ENCODE results near the gene UGGT1. TPM values are rescaled to one million over a fixed set of nuclear protein-coding genes. Genes with fewer than 3 reads are reported as not detected.

Gene UGGT1
- total RNA-seq, 1 experiment from 2014 or later: 26.4 TPM

DNA sequence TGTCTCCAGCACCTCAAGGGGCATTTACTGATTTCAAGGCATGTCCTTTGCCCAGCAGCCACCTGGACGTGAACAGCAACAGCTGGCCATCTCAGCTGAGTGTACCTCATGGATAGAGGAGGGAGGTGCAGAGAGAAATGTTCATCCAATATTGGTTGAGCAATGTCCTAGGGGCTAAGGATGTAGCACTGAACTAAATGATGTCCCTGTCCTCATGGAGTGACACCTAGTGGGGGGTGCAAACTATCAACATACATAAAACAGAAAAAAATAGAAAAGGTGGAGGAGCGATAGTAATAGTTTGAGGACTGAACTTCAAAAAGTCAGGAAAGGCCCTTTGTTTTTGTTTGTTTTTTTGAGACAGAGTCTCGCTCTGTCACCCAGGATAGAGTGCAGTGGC is 4.8 kb upstream of the UGGT1 start:
- no peaks in the 10 kb centered on the region for H3K27me3 ChIP-seq (ENCODE audit: control insufficient read depth, insufficient read depth, low read length)
- DNase-seq: no peak
- H3K4me3 ChIP-seq (ENCODE audit: insufficient read depth, low read depth, low read length): no peak overlapping the region
- H3K36me3 ChIP-seq (replicated peaks; ENCODE audit: control insufficient read depth, insufficient read depth, low read length): no peaks in the 10 kb centered on the region

DNA sequence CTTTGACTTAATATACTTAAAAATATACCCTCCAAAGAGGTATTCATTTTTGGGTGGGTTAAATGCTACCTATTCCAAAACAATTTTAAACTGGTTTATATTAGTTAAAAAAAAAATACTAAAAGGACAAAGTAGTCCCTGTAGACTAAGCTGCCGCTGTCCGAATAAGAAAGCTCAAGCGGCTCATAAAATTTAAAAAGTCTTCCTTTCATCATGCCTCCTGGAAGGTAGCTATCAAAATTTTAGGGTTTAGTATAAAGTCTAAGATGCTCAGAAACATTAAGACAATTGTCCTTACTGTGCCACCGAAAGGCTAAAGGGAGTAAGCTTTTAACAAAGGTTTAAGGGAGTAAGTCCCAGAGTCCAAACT is 440 bp upstream of the UGGT1 start:
- Histone ChIP-seq H3K27me3 (ENCODE audit: control insufficient read depth, insufficient read depth, low read length) (no peaks in the 10 kb centered on the region), H3K4me3 (ENCODE audit: insufficient read depth, low read depth, low read length) (peak overlapping the region; percentile 82), H3K36me3 (replicated peaks; ENCODE audit: control insufficient read depth, insufficient read depth, low read length) (peaks cover 1% of the 10 kb centered on the region; the same call in 1 of the 2 replicates)
- no peak for DNase-seq

GRCh38 chr2:128091726-128092080 is 703 bp downstream of the UGGT1 start:
- no peaks in the 10 kb centered on the region for H3K27me3 ChIP-seq (ENCODE audit: control insufficient read depth, insufficient read depth, low read length)
- DNase-seq: no peak
- H3K4me3 ChIP-seq (ENCODE audit: insufficient read depth, low read depth, low read length): peak overlapping the region; percentile 82
- H3K36me3 ChIP-seq (replicated peaks; ENCODE audit: control insufficient read depth, insufficient read depth, low read length): peaks cover 1% of the 10 kb centered on the region; the same call in 1 of the 2 replicates

DNA sequence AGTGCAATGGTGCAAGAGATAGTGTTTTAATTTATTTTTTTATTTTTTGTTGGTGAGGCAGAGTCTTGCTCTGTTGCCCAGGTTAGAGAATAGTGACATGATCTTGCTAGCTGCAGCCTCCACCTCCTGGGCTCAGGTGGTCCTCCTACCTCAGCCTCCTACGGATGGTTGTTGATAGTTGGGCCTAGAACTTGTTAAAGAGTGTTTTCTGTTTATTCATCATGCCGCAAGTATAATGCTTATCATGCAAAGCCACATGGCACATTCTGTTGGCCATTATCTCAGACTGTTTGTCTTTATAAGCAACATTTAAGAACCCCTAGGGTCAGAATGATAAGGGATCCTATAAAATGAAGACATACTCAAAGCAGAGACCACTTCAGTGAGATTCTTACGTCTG is 1.7 kb downstream of the UGGT1 start:
- peaks cover 1% of the 10 kb centered on the region; the same call in 1 of the 2 replicates for H3K36me3 ChIP-seq (replicated peaks; ENCODE audit: control insufficient read depth, insufficient read depth, low read length)
- no peak overlapping the region for H3K4me3 ChIP-seq (ENCODE audit: insufficient read depth, low read depth, low read length)
- DNase-seq: no peak
- H3K27me3 ChIP-seq (ENCODE audit: control insufficient read depth, insufficient read depth, low read length): no peaks in the 10 kb centered on the region

DNA sequence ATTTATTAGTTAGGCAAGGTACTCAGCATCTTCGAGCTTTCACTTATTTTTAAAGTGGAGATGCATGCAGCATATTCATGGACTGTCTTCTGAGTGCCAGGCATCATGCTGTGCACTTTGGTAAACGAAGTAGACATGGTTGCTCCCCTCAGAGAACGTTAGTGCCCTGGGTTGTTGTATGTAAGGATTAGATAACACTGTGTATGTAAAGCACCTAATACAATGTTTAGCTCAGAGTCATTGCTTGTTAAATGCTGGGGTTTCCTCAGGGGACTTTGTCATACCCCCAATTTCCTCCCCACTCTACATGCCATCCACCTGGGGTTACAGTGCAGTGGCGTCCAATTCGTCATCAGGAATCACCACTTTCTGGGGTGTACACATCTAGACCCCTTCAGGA is 2.8 kb downstream of the UGGT1 start:
- H3K36me3 ChIP-seq (replicated peaks; ENCODE audit: control insufficient read depth, insufficient read depth, low read length): peaks cover 1% of the 10 kb centered on the region; the same call in 1 of the 2 replicates
- no peak for DNase-seq
- H3K4me3 ChIP-seq (ENCODE audit: insufficient read depth, low read depth, low read length): no peak overlapping the region
- H3K27me3 ChIP-seq (ENCODE audit: control insufficient read depth, insufficient read depth, low read length): no peaks in the 10 kb centered on the region

- DNase-seq: no peak
- H3K27me3 ChIP-seq (ENCODE audit: control insufficient read depth, insufficient read depth, low read length): no peaks in the 10 kb centered on the region
Measured at GRCh38 chr2:128095201-128095600, 4.2 kb downstream of the UGGT1 start.

DNA sequence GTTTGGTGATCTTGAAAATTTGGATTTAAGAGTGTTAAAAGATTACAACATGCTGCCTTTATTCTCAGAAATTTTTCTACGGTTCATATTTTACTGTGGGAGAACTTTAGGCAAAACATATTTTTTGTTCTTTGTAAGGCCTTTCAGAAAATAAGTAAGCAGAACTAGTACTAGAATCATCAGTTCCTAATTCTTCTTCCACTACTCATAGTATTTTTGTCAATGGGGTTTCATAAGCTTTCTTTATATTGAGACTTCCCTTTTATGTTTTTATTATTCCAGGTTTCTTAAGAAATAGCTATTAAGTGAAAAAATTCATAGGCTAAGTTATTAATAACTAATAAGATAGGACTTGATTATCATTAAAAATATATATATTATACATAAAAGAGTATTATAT is 12.4 kb downstream of the UGGT1 start:
- Histone ChIP-seq H3K4me3 (ENCODE audit: insufficient read depth, low read depth, low read length) (no peak overlapping the region), H3K36me3 (replicated peaks; ENCODE audit: control insufficient read depth, insufficient read depth, low read length) (peaks cover 3% of the 10 kb centered on the region), H3K27me3 (ENCODE audit: control insufficient read depth, insufficient read depth, low read length) (no peaks in the 10 kb centered on the region)
- no peak for DNase-seq

More at GRCh38 chr2:128095201-128095600, 4.2 kb downstream of the UGGT1 start:
- Histone ChIP-seq H3K36me3 (replicated peaks; ENCODE audit: control insufficient read depth, insufficient read depth, low read length) (peaks cover 1% of the 10 kb centered on the region; the same call in 1 of the 2 replicates), H3K4me3 (ENCODE audit: insufficient read depth, low read depth, low read length) (no peak overlapping the region)

DNA sequence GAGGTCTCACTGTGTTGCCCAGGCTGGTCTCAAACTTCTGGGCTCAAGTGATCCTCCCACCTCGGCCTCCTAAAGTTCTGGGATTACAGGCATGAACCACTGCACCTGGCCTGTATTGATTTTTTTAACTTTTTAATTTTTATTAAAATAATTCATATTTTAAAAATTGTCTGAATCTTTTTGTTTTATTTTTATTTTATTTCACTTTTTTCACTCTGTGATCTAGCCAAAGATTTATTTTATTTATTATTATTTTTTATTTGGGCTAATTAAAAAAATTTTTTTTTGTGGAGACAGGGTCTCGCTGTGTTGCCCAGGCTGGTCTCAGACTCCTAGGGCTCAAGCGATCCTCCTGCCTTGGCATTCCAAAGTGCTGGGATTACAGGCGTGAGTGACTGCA is 14.1 kb downstream of the UGGT1 start:
- Histone ChIP-seq H3K36me3 (replicated peaks; ENCODE audit: control insufficient read depth, insufficient read depth, low read length) (peaks cover 3% of the 10 kb centered on the region), H3K4me3 (ENCODE audit: insufficient read depth, low read depth, low read length) (no peak overlapping the region), H3K27me3 (ENCODE audit: control insufficient read depth, insufficient read depth, low read length) (no peaks in the 10 kb centered on the region)
- no peak for DNase-seq

DNA sequence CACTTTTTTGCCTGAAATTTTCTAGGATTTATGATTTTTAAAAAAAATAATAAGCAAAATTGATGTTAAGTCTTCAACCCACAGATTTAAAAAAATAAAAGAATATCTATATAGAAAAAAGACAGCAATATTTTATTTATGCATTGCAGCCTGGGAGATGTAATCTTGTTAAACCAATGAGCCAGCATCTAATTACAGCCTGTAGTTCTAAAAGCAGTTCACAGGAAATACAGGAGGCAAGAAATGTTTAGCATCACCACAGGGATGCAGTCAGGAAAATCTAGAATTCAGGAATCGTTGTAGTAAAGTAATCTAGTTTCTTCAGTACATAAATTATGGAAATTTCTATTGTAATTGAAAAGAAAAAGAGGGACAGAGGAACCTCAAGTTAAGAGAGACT is 17.2 kb downstream of the UGGT1 start:
- Histone ChIP-seq H3K4me3 (ENCODE audit: insufficient read depth, low read depth, low read length) (no peak overlapping the region), H3K36me3 (replicated peaks; ENCODE audit: control insufficient read depth, insufficient read depth, low read length) (peaks cover 3% of the 10 kb centered on the region), H3K27me3 (ENCODE audit: control insufficient read depth, insufficient read depth, low read length) (no peaks in the 10 kb centered on the region)

GRCh38 chr2:128109243-128109642 is 18.2 kb downstream of the UGGT1 start:
- Histone ChIP-seq H3K4me3 (ENCODE audit: insufficient read depth, low read depth, low read length) (no peak overlapping the region), H3K36me3 (replicated peaks; ENCODE audit: control insufficient read depth, insufficient read depth, low read length) (peaks cover 3% of the 10 kb centered on the region), H3K27me3 (ENCODE audit: control insufficient read depth, insufficient read depth, low read length) (no peaks in the 10 kb centered on the region)
- no peak for DNase-seq

More for the DNA sequence above, 17.2 kb downstream of the UGGT1 start:
- DNase-seq: no peak

DNA sequence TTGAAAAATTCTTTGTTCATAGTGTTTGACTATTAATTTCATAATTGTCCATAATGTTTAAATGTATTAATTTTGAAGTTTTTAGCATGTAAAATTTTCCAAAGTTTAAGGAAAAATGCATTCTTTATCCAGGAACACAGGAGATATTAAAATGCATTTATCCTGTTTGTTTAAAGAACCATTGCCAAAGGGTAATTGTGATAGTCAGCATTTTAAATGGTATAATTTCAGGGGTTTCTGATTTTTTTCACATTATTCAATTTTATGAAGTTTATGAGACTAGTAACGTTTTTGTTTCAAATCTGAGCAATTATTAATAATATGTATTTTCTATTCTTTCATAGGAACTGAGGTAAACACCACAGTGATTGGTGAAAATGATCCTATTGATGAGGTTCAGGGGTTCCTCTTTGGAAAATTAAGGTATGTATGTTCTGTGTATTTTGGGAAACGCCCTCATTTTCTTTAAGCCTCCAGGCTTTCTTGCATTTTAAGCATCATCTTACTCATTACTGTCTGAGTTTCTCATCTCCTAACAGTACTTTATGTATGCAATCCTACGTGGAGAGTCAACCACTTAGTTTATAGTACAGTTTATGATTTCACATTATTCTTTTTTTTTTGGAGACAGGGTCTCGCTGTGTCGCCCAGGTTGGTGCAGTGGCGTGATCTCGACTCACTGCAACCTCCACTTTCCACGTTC is 25.1 kb downstream of the UGGT1 start:
- DNase-seq: no peak
- Histone ChIP-seq H3K36me3 (replicated peaks; ENCODE audit: control insufficient read depth, insufficient read depth, low read length) (peaks cover 8% of the 10 kb centered on the region; the same call in 1 of the 2 replicates), H3K27me3 (ENCODE audit: control insufficient read depth, insufficient read depth, low read length) (no peaks in the 10 kb centered on the region), H3K4me3 (ENCODE audit: insufficient read depth, low read depth, low read length) (no peak overlapping the region)

DNA sequence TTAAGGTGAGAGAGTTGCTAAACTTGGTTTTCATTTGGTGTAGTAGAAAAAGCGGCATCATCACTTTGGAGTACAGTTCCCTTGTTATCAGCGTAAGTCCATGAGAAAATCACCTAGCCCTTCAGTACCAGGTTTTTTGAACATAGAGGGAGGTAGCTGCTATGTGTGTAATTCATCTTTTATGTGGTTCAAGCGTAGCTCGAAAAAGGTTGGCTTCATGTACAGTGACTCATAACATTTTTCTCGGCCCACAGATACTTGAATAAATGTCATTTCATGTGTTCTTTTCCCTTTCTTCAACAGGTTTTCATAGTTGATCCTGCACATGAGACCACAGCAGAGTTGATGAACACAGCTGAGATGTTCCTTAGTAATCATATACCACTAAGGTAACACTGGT is 43.6 kb downstream of the UGGT1 start:
- no peak overlapping the region for H3K4me3 ChIP-seq (ENCODE audit: insufficient read depth, low read depth, low read length)
- H3K27me3 ChIP-seq (ENCODE audit: control insufficient read depth, insufficient read depth, low read length): no peaks in the 10 kb centered on the region
- peaks cover 12% of the 10 kb centered on the region for H3K36me3 ChIP-seq (replicated peaks; ENCODE audit: control insufficient read depth, insufficient read depth, low read length)
- DNase-seq: no peak

GRCh38 chr2:128137094-128137616 is 46.2 kb downstream of the UGGT1 start:
- Histone ChIP-seq H3K4me3 (ENCODE audit: insufficient read depth, low read depth, low read length) (no peak overlapping the region), H3K36me3 (replicated peaks; ENCODE audit: control insufficient read depth, insufficient read depth, low read length) (peaks cover 16% of the 10 kb centered on the region), H3K27me3 (ENCODE audit: control insufficient read depth, insufficient read depth, low read length) (no peaks in the 10 kb centered on the region)
- no peak for DNase-seq

DNA sequence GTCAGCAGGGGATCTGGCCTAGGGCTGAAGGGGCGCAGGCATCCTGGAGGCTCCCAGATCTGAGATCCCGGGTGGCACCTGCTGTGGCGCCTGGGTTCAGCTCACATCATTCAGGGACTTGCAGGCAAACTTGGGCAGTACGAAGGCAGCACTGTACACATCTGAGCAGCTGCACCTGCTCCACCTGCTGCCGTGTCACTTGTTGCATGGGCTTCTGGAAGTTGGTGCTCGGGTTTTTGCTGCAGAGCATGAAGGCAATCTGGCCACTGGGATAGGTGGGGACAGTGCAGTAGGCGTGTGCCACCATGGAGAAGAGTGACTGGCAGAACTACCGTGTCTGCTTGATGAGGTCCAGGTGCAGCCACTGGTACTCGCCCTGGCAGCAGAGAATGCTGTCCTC is 48.6 kb downstream of the UGGT1 start:
- peaks cover 9% of the 10 kb centered on the region for H3K36me3 ChIP-seq (replicated peaks; ENCODE audit: control insufficient read depth, insufficient read depth, low read length)

GRCh38 chr2:128145651-128146050 is 54.7 kb downstream of the UGGT1 start:
- no peak for DNase-seq
- no peaks in the 10 kb centered on the region for H3K27me3 ChIP-seq (ENCODE audit: control insufficient read depth, insufficient read depth, low read length)
- no peak overlapping the region for H3K4me3 ChIP-seq (ENCODE audit: insufficient read depth, low read depth, low read length)
- H3K36me3 ChIP-seq (replicated peaks; ENCODE audit: control insufficient read depth, insufficient read depth, low read length): peaks cover 8% of the 10 kb centered on the region

More for the DNA sequence above, 48.6 kb downstream of the UGGT1 start:
- Histone ChIP-seq H3K4me3 (ENCODE audit: insufficient read depth, low read depth, low read length) (no peak overlapping the region), H3K27me3 (ENCODE audit: control insufficient read depth, insufficient read depth, low read length) (no peaks in the 10 kb centered on the region)
- DNase-seq: no peak
